GM12864 (cell line): ENCODE data around the gene FSHR.

ENCODE experiments used
- DNase-seq: peaks from one replicate; pipeline ENCODE4 v3.0.0-alpha.2; 2011; ENCODE audit warnings: low read depth
- H3K4me3 ChIP-seq: 2 replicates; pipeline ENCODE4 v1.5.1; 2011; ENCODE audit warnings: mild to moderate bottlenecking, low read depth, low read length, control low read depth
- CTCF ChIP-seq: IDR thresholded peaks from 2 replicates; pipeline ENCODE4 v1.5.1; 2011; ENCODE audit warnings: low read depth, mild to moderate bottlenecking, moderate library complexity, low read length, control low read depth, inconsistent platforms; ENCODE audit errors: missing control alignments

FSHR gene

GRCh38 chr2:49178656-49179055, 24.3 kb upstream of the FSHR start:
- TF ChIP-seq CTCF, result no peak
- no peak for DNase-seq
- H3K4me3 ChIP-seq, result no peak overlapping the region

- no peak overlapping the region for H3K4me3 ChIP-seq
- no peak for TF ChIP-seq CTCF
- DNase-seq, result no peak
Measured at GRCh38 chr2:49177194-49177593, 22.9 kb upstream of the FSHR start.

- no peak for DNase-seq
- no peak for TF ChIP-seq CTCF
- no peak overlapping the region for H3K4me3 ChIP-seq
Measured at GRCh38 chr2:49175831-49176230, 21.5 kb upstream of the FSHR start.

GRCh38 chr2:49174750-49175149, 20.4 kb upstream of the FSHR start:
- DNase-seq, result no peak
- no peak for TF ChIP-seq CTCF
- no peak overlapping the region for H3K4me3 ChIP-seq

GRCh38 chr2:49167131-49167530, 12.8 kb upstream of the FSHR start:
- TF ChIP-seq CTCF, result no peak
- no peak overlapping the region for H3K4me3 ChIP-seq
- no peak for DNase-seq

- no peak for DNase-seq
- no peak for TF ChIP-seq CTCF
Measured at GRCh38 chr2:49165662-49166061, 11.3 kb upstream of the FSHR start.

GRCh38 chr2:49164729-49165128, 10.4 kb upstream of the FSHR start:
- no peak for DNase-seq
- H3K4me3 ChIP-seq, result no peak overlapping the region
- no peak for TF ChIP-seq CTCF

More at GRCh38 chr2:49165662-49166061, 11.3 kb upstream of the FSHR start:
- no peak overlapping the region for H3K4me3 ChIP-seq
